ENCODE data around the gene TMEM81. TPM values are rescaled to one million over a fixed set of nuclear protein-coding genes. Genes with fewer than 3 reads are reported as not detected.

TMEM81 gene
- total RNA-seq, 1 experiment from 2014 or later, result 4.4 TPM

- no peaks in the 10 kb centered on the region for H3K36me3 Mint-ChIP-seq (ENCODE audit: insufficient read depth, unreplicated experiment)
- intact Hi-C loops (cut with micrococcal nuclease; ENCODE audit: unreplicated experiment), result no loop called here
- DNase-seq, result no peak
- no peaks in the 10 kb centered on the region for H3K9me3 Mint-ChIP-seq (ENCODE audit: low read depth, unreplicated experiment)
- TF ChIP-seq CTCF (IDR thresholded peaks at IDR 0.05; ENCODE audit: unreplicated experiment), result no peak
- CTCF ChIA-PET, result interaction anchor here (0.7 kb wide), 1 partner anchor 114 kb away, joined by 4 read pairs; no protein-coding TSS in a partner anchor
- no peak overlapping the region for H3K4me3 Mint-ChIP-seq (ENCODE audit: low read depth, unreplicated experiment)
- H3K27me3 Mint-ChIP-seq (ENCODE audit: unreplicated experiment), result peaks cover 38% of the 10 kb centered on the region
- BruUV-seq (replicated peaks), result no TSS peak
- no peaks in the 10 kb centered on the region for H3K4me1 Mint-ChIP-seq (ENCODE audit: low read depth, unreplicated experiment)
- no peak overlapping the region for H3K27ac Mint-ChIP-seq (ENCODE audit: unreplicated experiment)
Observed at GRCh38 chr1:205068457-205069040, 15.7 kb downstream of the TMEM81 start.

- H3K4me3 Mint-ChIP-seq (ENCODE audit: low read depth, unreplicated experiment), result no peak overlapping the region
- no peaks in the 10 kb centered on the region for H3K9me3 Mint-ChIP-seq (ENCODE audit: low read depth, unreplicated experiment)
- no peaks in the 10 kb centered on the region for H3K36me3 Mint-ChIP-seq (ENCODE audit: insufficient read depth, unreplicated experiment)
- H3K27me3 Mint-ChIP-seq (ENCODE audit: unreplicated experiment), result peaks cover 43% of the 10 kb centered on the region
- no peak for DNase-seq
- no peaks in the 10 kb centered on the region for H3K4me1 Mint-ChIP-seq (ENCODE audit: low read depth, unreplicated experiment)
- intact Hi-C loops (cut with micrococcal nuclease; ENCODE audit: unreplicated experiment), result no loop called here
- no peak overlapping the region for H3K27ac Mint-ChIP-seq (ENCODE audit: unreplicated experiment)
- no TSS peak for BruUV-seq (replicated peaks)
- CTCF ChIA-PET, result interaction anchor here (0.7 kb wide), 1 partner anchor 113 kb away, joined by 4 read pairs; no protein-coding TSS in a partner anchor
- TF ChIP-seq CTCF (IDR thresholded peaks at IDR 0.05; ENCODE audit: unreplicated experiment), result no peak
Observed at GRCh38 chr1:205068001-205068400, 16.3 kb downstream of the TMEM81 start.

- Mint-ChIP-seq H3K27ac (ENCODE audit: unreplicated experiment) (no peak overlapping the region), H3K36me3 (ENCODE audit: insufficient read depth, unreplicated experiment) (no peaks in the 10 kb centered on the region), H3K27me3 (ENCODE audit: unreplicated experiment) (peaks cover 47% of the 10 kb centered on the region), H3K4me1 (ENCODE audit: low read depth, unreplicated experiment) (no peaks in the 10 kb centered on the region), H3K4me3 (ENCODE audit: low read depth, unreplicated experiment) (no peak overlapping the region), H3K9me3 (ENCODE audit: low read depth, unreplicated experiment) (no peaks in the 10 kb centered on the region)
- TF ChIP-seq CTCF (IDR thresholded peaks at IDR 0.05; ENCODE audit: unreplicated experiment), result no peak
- intact Hi-C loops (cut with micrococcal nuclease; ENCODE audit: unreplicated experiment), result no loop called here
- BruUV-seq (replicated peaks), result no TSS peak
- no peak for DNase-seq
- CTCF ChIA-PET, result no interaction called here
Observed at GRCh38 chr1:205067031-205067430, 17.2 kb downstream of the TMEM81 start.

- Mint-ChIP-seq H3K27me3 (ENCODE audit: unreplicated experiment) (peaks cover 47% of the 10 kb centered on the region), H3K27ac (ENCODE audit: unreplicated experiment) (no peak overlapping the region), H3K4me3 (ENCODE audit: low read depth, unreplicated experiment) (no peak overlapping the region), H3K36me3 (ENCODE audit: insufficient read depth, unreplicated experiment) (no peaks in the 10 kb centered on the region), H3K9me3 (ENCODE audit: low read depth, unreplicated experiment) (no peaks in the 10 kb centered on the region), H3K4me1 (ENCODE audit: low read depth, unreplicated experiment) (no peaks in the 10 kb centered on the region)
- no peak for DNase-seq
- CTCF ChIA-PET, result interaction anchor here (1.2 kb wide), 1 partner anchor 74 kb away, joined by 4 read pairs; no protein-coding TSS in a partner anchor
- no TSS peak for BruUV-seq (replicated peaks)
- intact Hi-C loops (cut with micrococcal nuclease; ENCODE audit: unreplicated experiment), result no loop called here
- TF ChIP-seq CTCF (IDR thresholded peaks at IDR 0.05; ENCODE audit: unreplicated experiment), result no peak
Observed at GRCh38 chr1:205066141-205066818, 18.0 kb downstream of the TMEM81 start.

Data from Calu3 (cell line).